Measurements from ENCODE around the gene MAD1L1. TPM values are rescaled to one million over a fixed set of nuclear protein-coding genes. Genes with fewer than 3 reads are reported as not detected.

Gene MAD1L1
- total RNA-seq, 1 experiment from 2014 or later, result 38.5 TPM

DNA sequence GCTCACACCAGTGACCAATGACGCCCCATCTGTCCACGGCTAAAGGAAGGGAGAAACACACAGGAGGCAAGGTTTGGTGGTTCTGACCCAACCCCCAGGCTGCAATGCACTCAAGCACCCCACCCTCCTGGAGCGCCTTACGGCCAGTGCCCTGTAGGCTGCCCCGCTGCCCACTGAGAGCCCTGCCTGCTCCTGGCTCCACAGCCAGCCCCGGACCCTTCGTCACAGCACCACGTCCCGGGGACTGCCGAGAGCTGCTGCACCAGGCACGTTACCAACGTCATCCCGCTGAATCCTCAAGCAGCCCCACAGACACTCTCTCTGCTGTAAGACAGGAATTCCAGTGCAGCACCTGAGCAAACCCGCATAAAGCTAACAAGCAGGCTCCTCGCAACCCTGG lies 87.8 kb downstream of the MAD1L1 start:
- DNase-seq (ENCODE audit: low read depth, low spot score) (no peak), ATAC-seq (no peak)
- Histone ChIP-seq H3K9ac (ENCODE audit: low read length) (no peak overlapping the region), H3K4me2 (ENCODE audit: low read length) (no peak overlapping the region), H3K27me3 (ENCODE audit: insufficient read depth, low read length) (no peaks in the 10 kb centered on the region), H3K4me3 (replicated peaks in 1 of 2; ENCODE audit: low read depth in 1 of 2, low read length in 2 of 2) (no peak overlapping the region), H3K4me1 (ENCODE audit: control insufficient read depth in 1 of 2, insufficient read depth in 2 of 2, low read length in 2 of 2) (no peaks in the 10 kb centered on the region), H3K9me3 (ENCODE audit: control insufficient read depth in 1 of 2, insufficient read depth in 1 of 2, low read depth in 1 of 2, low read length in 2 of 2) (no peaks in the 10 kb centered on the region), H3K79me2 (ENCODE audit: insufficient read depth, low read length) (no peaks in the 10 kb centered on the region), H3K36me3 (ENCODE audit: control insufficient read depth in 1 of 2, insufficient read depth in 2 of 2, low read length in 2 of 2) (0 out of 4 replicates have a peak, but pooled peaks cover 0 to 4% of the 10 kb centered on the region in 2 experiments), H2AFZ (ENCODE audit: low read depth, low read length, poor library complexity, severe bottlenecking) (no peak overlapping the region), H3K9me2 (ENCODE audit: insufficient read depth) (no peaks in the 10 kb centered on the region), H4K20me1 (ENCODE audit: insufficient read depth) (no peaks in the 10 kb centered on the region), H3K27ac (ENCODE audit: low read depth, low read length) (no peak overlapping the region)
- intact Hi-C loops (cut with micrococcal nuclease), result no loop called here
- TF ChIP-seq CEBPB (IDR thresholded peaks at IDR 0.05; ENCODE audit: low read depth), result no peak
- no peak for TF ChIP-seq SP1 (IDR thresholded peaks at IDR 0.05; ENCODE audit: low read depth)
- TF ChIP-seq SIN3A (IDR thresholded peaks at IDR 0.05; ENCODE audit: low read depth), result no peak
- TF ChIP-seq POLR2A (IDR thresholded peaks at IDR 0.05; ENCODE audit: borderline replicate concordance, extremely low read depth, insufficient read depth, insufficient read length), result no peak
- no peak for TF ChIP-seq ZFX (IDR thresholded peaks at IDR 0.05)
- no peak for TF ChIP-seq SRF (IDR thresholded peaks at IDR 0.05; ENCODE audit: low read depth)
- TF ChIP-seq ELF1 (IDR thresholded peaks at IDR 0.05; ENCODE audit: borderline replicate concordance, low read depth), result no peak
- RAD21 ChIA-PET (ENCODE audit: low non-redundant PET in 1 of 2, low total read pairs in 2 of 2, uncharacterized antibody in 2 of 2, unreplicated experiment in 2 of 2), result no interaction called here
- POLR2A ChIA-PET, result no interaction called here
- no TSS peak for BruUV-seq (replicated peaks)
- CTCF ChIA-PET, result no interaction called here

DNA sequence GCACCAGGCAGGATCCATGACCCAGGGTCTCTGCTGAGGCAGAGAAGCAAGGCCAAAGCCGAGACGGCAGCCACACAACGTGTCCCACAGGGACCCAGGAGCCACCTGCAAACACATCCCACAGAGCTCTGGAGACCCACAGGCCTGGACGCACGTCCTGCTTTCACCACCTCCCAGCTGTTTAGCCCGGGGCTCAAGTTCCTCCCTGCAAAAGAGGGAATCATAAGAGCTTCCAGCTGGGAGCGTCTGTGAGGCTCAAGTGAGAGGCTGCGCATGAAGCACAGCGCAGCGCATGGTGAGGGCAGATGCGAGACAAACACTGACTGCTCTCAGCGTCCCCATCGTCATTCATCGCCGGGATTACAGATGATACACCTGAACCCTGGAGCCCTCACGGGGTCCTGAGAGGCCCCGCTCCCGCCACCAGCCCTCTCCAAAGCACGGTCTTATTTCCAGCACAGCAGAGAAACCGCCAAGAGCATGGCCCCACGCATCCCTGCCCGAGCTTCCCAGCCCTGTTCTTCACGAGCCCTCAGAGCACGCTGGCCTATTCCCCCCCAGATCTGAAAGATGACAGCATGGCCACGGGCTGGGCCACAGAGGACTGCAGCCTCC lies 88.7 kb downstream of the MAD1L1 start:
- 0 out of 4 replicates have a peak, but pooled peaks cover 0 to 4% of the 10 kb centered on the region in 2 experiments for H3K36me3 ChIP-seq (ENCODE audit: control insufficient read depth in 1 of 2, insufficient read depth in 2 of 2, low read length in 2 of 2)
- H3K4me2 ChIP-seq (ENCODE audit: low read length), result no peak overlapping the region
- no peak overlapping the region for H2AFZ ChIP-seq (ENCODE audit: low read depth, low read length, poor library complexity, severe bottlenecking)
- H3K9ac ChIP-seq (ENCODE audit: low read length), result no peak overlapping the region
- TF ChIP-seq, protein P1, sequence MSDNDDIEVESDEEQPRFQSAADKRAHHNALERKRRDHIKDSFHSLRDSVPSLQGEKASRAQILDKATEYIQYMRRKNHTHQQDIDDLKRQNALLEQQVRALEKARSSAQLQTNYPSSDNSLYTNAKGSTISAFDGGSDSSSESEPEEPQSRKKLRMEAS (IDR thresholded peaks at IDR 0.05), result no peak
- TF ChIP-seq TCF7L2 (IDR thresholded peaks at IDR 0.05; ENCODE audit: borderline replicate concordance, extremely low read depth, insufficient read depth, insufficient read length) (no peak), CEBPB (IDR thresholded peaks at IDR 0.05; ENCODE audit: low read depth) (no peak), ZFX (IDR thresholded peaks at IDR 0.05) (no peak), RAD21 (IDR thresholded peaks at IDR 0.05; ENCODE audit: low read depth) (no peak), YY1 (IDR thresholded peaks at IDR 0.05; ENCODE audit: extremely low read depth, insufficient replicate concordance, low read depth, low read length) (no peak), ZNF274 (IDR thresholded peaks at IDR 0.05; ENCODE audit: low read depth, low read length) (no peak), POLR2AphosphoS5 (IDR thresholded peaks at IDR 0.05; ENCODE audit: low read depth, low read length) (no peak), EZH2 (IDR thresholded peaks at IDR 0.05) (no peak), JUND (IDR thresholded peaks at IDR 0.05) (no peak), POLR2A (IDR thresholded peaks at IDR 0.05; ENCODE audit: borderline replicate concordance, extremely low read depth, insufficient read depth, insufficient read length) (no peak), EGR1 (IDR thresholded peaks at IDR 0.05; ENCODE audit: low read depth) (no peak), SRF (IDR thresholded peaks at IDR 0.05; ENCODE audit: low read depth) (no peak)
- TF ChIP-seq, protein P2, sequence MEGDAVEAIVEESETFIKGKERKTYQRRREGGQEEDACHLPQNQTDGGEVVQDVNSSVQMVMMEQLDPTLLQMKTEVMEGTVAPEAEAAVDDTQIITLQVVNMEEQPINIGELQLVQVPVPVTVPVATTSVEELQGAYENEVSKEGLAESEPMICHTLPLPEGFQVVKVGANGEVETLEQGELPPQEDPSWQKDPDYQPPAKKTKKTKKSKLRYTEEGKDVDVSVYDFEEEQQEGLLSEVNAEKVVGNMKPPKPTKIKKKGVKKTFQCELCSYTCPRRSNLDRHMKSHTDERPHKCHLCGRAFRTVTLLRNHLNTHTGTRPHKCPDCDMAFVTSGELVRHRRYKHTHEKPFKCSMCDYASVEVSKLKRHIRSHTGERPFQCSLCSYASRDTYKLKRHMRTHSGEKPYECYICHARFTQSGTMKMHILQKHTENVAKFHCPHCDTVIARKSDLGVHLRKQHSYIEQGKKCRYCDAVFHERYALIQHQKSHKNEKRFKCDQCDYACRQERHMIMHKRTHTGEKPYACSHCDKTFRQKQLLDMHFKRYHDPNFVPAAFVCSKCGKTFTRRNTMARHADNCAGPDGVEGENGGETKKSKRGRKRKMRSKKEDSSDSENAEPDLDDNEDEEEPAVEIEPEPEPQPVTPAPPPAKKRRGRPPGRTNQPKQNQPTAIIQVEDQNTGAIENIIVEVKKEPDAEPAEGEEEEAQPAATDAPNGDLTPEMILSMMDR (IDR thresholded peaks at IDR 0.05 in 2 of 3, conservative IDR thresholded peaks at IDR 0.05 in 1 of 3; ENCODE audit: borderline replicate concordance in 1 of 3, insufficient read depth in 1 of 3, low read depth in 2 of 3, low read length in 2 of 3), result no peak
- no TSS peak for BruUV-seq (replicated peaks)
- no peaks in the 10 kb centered on the region for H3K9me3 ChIP-seq (ENCODE audit: control insufficient read depth in 1 of 2, insufficient read depth in 1 of 2, low read depth in 1 of 2, low read length in 2 of 2)
- H3K27ac ChIP-seq (ENCODE audit: low read depth, low read length), result no peak overlapping the region
- CTCF ChIA-PET, result no interaction called here
- H3K4me3 ChIP-seq (replicated peaks in 1 of 2; ENCODE audit: low read depth in 1 of 2, low read length in 2 of 2), result no peak overlapping the region
- POLR2A ChIA-PET, result no interaction called here
- H3K79me2 ChIP-seq (ENCODE audit: insufficient read depth, low read length), result no peaks in the 10 kb centered on the region
- no peaks in the 10 kb centered on the region for H3K9me2 ChIP-seq (ENCODE audit: insufficient read depth)
- DNase-seq (ENCODE audit: low read depth, low spot score), result no peak
- ATAC-seq, result no peak
- H3K27me3 ChIP-seq (ENCODE audit: insufficient read depth, low read length), result no peaks in the 10 kb centered on the region
- H3K4me1 ChIP-seq (ENCODE audit: control insufficient read depth in 1 of 2, insufficient read depth in 2 of 2, low read length in 2 of 2), result no peaks in the 10 kb centered on the region
- intact Hi-C loops (cut with micrococcal nuclease), result no loop called here
- H4K20me1 ChIP-seq (ENCODE audit: insufficient read depth), result no peaks in the 10 kb centered on the region
- RAD21 ChIA-PET (ENCODE audit: low non-redundant PET in 1 of 2, low total read pairs in 2 of 2, uncharacterized antibody in 2 of 2, unreplicated experiment in 2 of 2), result no interaction called here
